Measurements from ENCODE around the gene EGLN3.

DNA sequence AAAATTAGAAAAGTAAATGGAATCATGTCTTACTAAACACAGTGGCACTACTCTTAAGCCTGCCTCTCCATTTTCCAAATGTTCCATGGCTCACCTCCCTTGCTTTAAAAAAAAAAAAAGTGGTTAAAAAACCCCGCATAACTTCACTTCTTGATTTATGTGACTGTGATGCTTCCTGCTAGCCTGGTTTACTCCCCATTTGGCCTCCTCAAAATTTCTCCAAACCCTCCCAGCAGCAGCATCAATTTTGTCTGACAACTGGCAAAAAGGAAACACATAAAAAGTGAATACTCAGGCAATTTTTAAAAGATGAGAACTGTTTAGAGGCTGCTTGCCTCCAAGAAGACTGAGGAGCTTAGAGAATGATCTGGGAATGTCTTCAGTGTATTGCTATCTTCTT is 17.8 kb upstream of the EGLN3 start:
- no peak for TF ChIP-seq POLR2A (IDR thresholded peaks at IDR 0.05)
- no peak for TF ChIP-seq POLR2AphosphoS5 (IDR thresholded peaks at IDR 0.05)
- TF ChIP-seq, protein P1, sequence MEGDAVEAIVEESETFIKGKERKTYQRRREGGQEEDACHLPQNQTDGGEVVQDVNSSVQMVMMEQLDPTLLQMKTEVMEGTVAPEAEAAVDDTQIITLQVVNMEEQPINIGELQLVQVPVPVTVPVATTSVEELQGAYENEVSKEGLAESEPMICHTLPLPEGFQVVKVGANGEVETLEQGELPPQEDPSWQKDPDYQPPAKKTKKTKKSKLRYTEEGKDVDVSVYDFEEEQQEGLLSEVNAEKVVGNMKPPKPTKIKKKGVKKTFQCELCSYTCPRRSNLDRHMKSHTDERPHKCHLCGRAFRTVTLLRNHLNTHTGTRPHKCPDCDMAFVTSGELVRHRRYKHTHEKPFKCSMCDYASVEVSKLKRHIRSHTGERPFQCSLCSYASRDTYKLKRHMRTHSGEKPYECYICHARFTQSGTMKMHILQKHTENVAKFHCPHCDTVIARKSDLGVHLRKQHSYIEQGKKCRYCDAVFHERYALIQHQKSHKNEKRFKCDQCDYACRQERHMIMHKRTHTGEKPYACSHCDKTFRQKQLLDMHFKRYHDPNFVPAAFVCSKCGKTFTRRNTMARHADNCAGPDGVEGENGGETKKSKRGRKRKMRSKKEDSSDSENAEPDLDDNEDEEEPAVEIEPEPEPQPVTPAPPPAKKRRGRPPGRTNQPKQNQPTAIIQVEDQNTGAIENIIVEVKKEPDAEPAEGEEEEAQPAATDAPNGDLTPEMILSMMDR (IDR thresholded peaks at IDR 0.05): no peak

Measured in gastroesophageal sphincter (tissue), 3 donors.